ENCODE results near the gene CTCF.

The CTCF gene

GRCh38 chr16:67613808-67614207, 51.5 kb downstream of the CTCF start:
- DNase-seq = no peak

- no peak for DNase-seq
Observed at GRCh38 chr16:67628216-67628615, 65.9 kb downstream of the CTCF start.

- no peak for DNase-seq
Observed at GRCh38 chr16:67632415-67633172, 70.3 kb downstream of the CTCF start.

- DNase-seq = no peak
Observed at GRCh38 chr16:67636713-67637112, 74.4 kb downstream of the CTCF start.

- DNase-seq = no peak
Observed at GRCh38 chr16:67637625-67638024, 75.3 kb downstream of the CTCF start.

GRCh38 chr16:67641779-67642708, 79.7 kb downstream of the CTCF start:
- no peak for DNase-seq

- DNase-seq = no peak
Observed at GRCh38 chr16:67644038-67644437, 81.7 kb downstream of the CTCF start.

GRCh38 chr16:67645397-67646121, 83.2 kb downstream of the CTCF start:
- no peak for DNase-seq

GRCh38 chr16:67647111-67647651, 84.9 kb downstream of the CTCF start:
- DNase-seq = no peak

- DNase-seq = no peak
Observed at GRCh38 chr16:67647681-67648080, 85.4 kb downstream of the CTCF start.

GRCh38 chr16:67648088-67648763, 85.9 kb downstream of the CTCF start:
- no peak for DNase-seq

GRCh38 chr16:67648764-67649407, 86.6 kb downstream of the CTCF start:
- no peak for DNase-seq

- no peak for DNase-seq
Observed at GRCh38 chr16:67649494-67649931, 87.2 kb downstream of the CTCF start.

- no peak for DNase-seq
Observed at GRCh38 chr16:67650023-67650422, 87.7 kb downstream of the CTCF start.

GRCh38 chr16:67651039-67651438, 88.7 kb downstream of the CTCF start:
- no peak for DNase-seq

- no peak for DNase-seq
Observed at GRCh38 chr16:67651847-67652246, 89.5 kb downstream of the CTCF start.

- no peak for DNase-seq
Observed at GRCh38 chr16:67652578-67653127, 90.3 kb downstream of the CTCF start.

- DNase-seq = no peak
Observed at GRCh38 chr16:67653128-67653788, 90.9 kb downstream of the CTCF start.

GRCh38 chr16:67653789-67654402, 91.6 kb downstream of the CTCF start:
- no peak for DNase-seq

GRCh38 chr16:67654403-67654911, 92.1 kb downstream of the CTCF start:
- DNase-seq = no peak

All from activated CD4-positive, alpha-beta T cell treated with anti-CD3 and anti-CD28 coated beads, Interleukin-2, amount 50 U/mL, for 4 hours (primary cell).